Activated naive CD4-positive, alpha-beta T cell treated with Interleukin-2 at 50 U/mL for 16 hours (primary cell): ENCODE results near the gene PRKAG2.
"Not testable (repeated sequence)": the region's sequence is repeated elsewhere in the genome, so short reads cannot be mapped to it uniquely, and the experiment has no call there.

Experiments
- DNase-seq: peaks from one replicate; pipeline ENCODE4 v3.0.0-alpha.2; 2020

The PRKAG2 gene

GRCh38 chr7:151876899-151877777, at the start of gene PRKAG2:
PRKAG2 (minus strand) TSS chr7:151877115; CDS start chr7:151876620, 495 bp downstream.
- DNase-seq, result peak; percentile 76

- DNase-seq, result no peak
Observed at GRCh38 chr7:151926336-151926712, 49.4 kb upstream of the PRKAG2 start.

- DNase-seq, result no peak
Observed at GRCh38 chr7:151925446-151926335, 48.8 kb upstream of the PRKAG2 start.

- no peak for DNase-seq
Observed at GRCh38 chr7:151924508-151924907, 47.6 kb upstream of the PRKAG2 start.

- DNase-seq, result no peak
Observed at GRCh38 chr7:151924001-151924400, 47.1 kb upstream of the PRKAG2 start.

- no peak for DNase-seq
Observed at GRCh38 chr7:151923097-151923876, 46.4 kb upstream of the PRKAG2 start.

- DNase-seq, result no peak
Observed at GRCh38 chr7:151921451-151921850, 44.5 kb upstream of the PRKAG2 start.

GRCh38 chr7:151920488-151920887, 43.6 kb upstream of the PRKAG2 start:
- DNase-seq, result no peak

- no peak for DNase-seq
Observed at GRCh38 chr7:151919595-151919994, 42.7 kb upstream of the PRKAG2 start.

GRCh38 chr7:151918510-151918843, 41.6 kb upstream of the PRKAG2 start:
- no peak for DNase-seq

- no peak for DNase-seq
Observed at GRCh38 chr7:151917791-151918509, 41.0 kb upstream of the PRKAG2 start.

GRCh38 chr7:151914051-151914450, 37.1 kb upstream of the PRKAG2 start:
- DNase-seq, result no peak

- not testable (repeated sequence) for DNase-seq
Observed at GRCh38 chr7:151910655-151911054, 33.7 kb upstream of the PRKAG2 start.

- not testable (repeated sequence) for DNase-seq
Observed at GRCh38 chr7:151907115-151907514, 30.2 kb upstream of the PRKAG2 start.

- no peak for DNase-seq
Observed at GRCh38 chr7:151905766-151906165, 28.9 kb upstream of the PRKAG2 start.

GRCh38 chr7:151905353-151905752, 28.4 kb upstream of the PRKAG2 start:
- DNase-seq, result no peak

GRCh38 chr7:151904270-151904669, 27.4 kb upstream of the PRKAG2 start:
- no peak for DNase-seq

GRCh38 chr7:151903249-151904032, 26.5 kb upstream of the PRKAG2 start:
- DNase-seq, result no peak

- no peak for DNase-seq
Observed at GRCh38 chr7:151902311-151902710, 25.4 kb upstream of the PRKAG2 start.

GRCh38 chr7:151901828-151902227, 24.9 kb upstream of the PRKAG2 start:
- DNase-seq, result no peak

GRCh38 chr7:151900986-151901621, 24.2 kb upstream of the PRKAG2 start:
- DNase-seq, result no peak
